Measurements from ENCODE around the gene APOL1. TPM values are rescaled to one million over a fixed set of nuclear protein-coding genes. Genes with fewer than 3 reads are reported as not detected.
"Not testable (repeated sequence)": the region's sequence is repeated elsewhere in the genome, so short reads cannot be mapped to it uniquely, and the experiment has no call there.

Gene APOL1
- total RNA-seq, 2 experiments from 2014 or later, result 63.0 to 64.0 TPM

GRCh38 chr22:36253523-36254490, 874 bp downstream of the APOL1 start:
- Mint-ChIP-seq H3K9me3 (no peaks in the 10 kb centered on the region), H3K36me3 (ENCODE audit: low read depth) (peaks cover 48% of the 10 kb centered on the region), H3K27me3 (no peaks in the 10 kb centered on the region), H3K4me3 (peak overlapping the region; percentile 93), H3K27ac (peak overlapping the region; percentile 89), H3K4me1 (peaks cover 68% of the 10 kb centered on the region)
- POLR2A ChIA-PET, result interaction anchor here (0.7 to 5.1 kb wide), 12 partner anchors 10 to 826 kb away, joined by 3 to 48 read pairs (median 4); partner anchors contain the start of genes APOL2, APOL3, EIF3D and TXN2
- CTCF ChIA-PET, result interaction anchor here (0.6 to 6.9 kb wide), 12 partner anchors 11 to 233 kb away, joined by 3 to 65 read pairs (median 4); partner anchors contain the start of gene APOL2
- DNase-seq, result no peak

DNA sequence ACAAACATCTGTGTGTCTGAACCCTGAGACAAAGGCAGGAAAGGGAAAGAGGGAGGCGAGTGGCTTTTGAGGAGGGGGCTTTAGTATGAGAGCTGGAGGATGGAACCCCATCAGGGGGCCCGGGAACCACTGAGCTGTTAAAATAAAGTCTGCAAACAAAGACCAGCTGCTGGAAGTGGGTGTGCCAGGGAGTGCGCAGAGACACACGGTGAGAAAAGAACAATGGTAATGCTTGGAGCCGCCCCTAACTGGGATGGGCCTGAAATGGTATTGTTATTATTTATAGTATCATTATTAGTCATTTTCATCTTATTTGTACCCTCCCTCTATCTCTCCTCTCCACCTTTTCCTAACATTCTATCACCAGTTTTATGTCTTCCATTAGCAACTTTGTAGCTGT, 2.6 kb downstream of the APOL1 start:
- CTCF ChIA-PET, result interaction anchor here (0.6 kb wide), 1 partner anchor 60 kb away, joined by 3 read pairs; no protein-coding TSS in a partner anchor
- POLR2A ChIA-PET, result interaction anchor here (1.2 to 5.1 kb wide), 2 partner anchors 17 to 58 kb away, joined by 3 to 48 read pairs; partner anchors contain the start of gene APOL2

GRCh38 chr22:36256478-36256877, 3.5 kb downstream of the APOL1 start:
- no peaks in the 10 kb centered on the region for H3K9me3 Mint-ChIP-seq
- H3K4me1 Mint-ChIP-seq, result peaks cover 83% of the 10 kb centered on the region
- ChIA-PET POLR2A (interaction anchor here (5.1 kb wide), 1 partner anchor 18 kb away, joined by 48 read pairs; the partner anchor contains the start of gene APOL2), CTCF (interaction anchor here (0.6 kb wide), 1 partner anchor 59 kb away, joined by 3 read pairs; no protein-coding TSS in a partner anchor)
- no peak for DNase-seq
- peak overlapping the region; percentile 5 for H3K4me3 Mint-ChIP-seq
- H3K27me3 Mint-ChIP-seq, result no peaks in the 10 kb centered on the region
- peak overlapping the region; percentile 66 for H3K27ac Mint-ChIP-seq
- H3K36me3 Mint-ChIP-seq (ENCODE audit: low read depth), result peaks cover 68% of the 10 kb centered on the region

More for the DNA sequence above, 2.6 kb downstream of the APOL1 start:
- H3K9me3 Mint-ChIP-seq, DNase-seq, H3K27me3 Mint-ChIP-seq: not testable (repeated sequence)
- H3K4me1 Mint-ChIP-seq, result peaks cover 80% of the 10 kb centered on the region
- H3K27ac Mint-ChIP-seq, result peak overlapping the region; percentile 64
- peak overlapping the region; percentile 93 for H3K4me3 Mint-ChIP-seq
- peaks cover 59% of the 10 kb centered on the region for H3K36me3 Mint-ChIP-seq (ENCODE audit: low read depth)

GRCh38 chr22:36257308-36257707, 4.4 kb downstream of the APOL1 start:
- Mint-ChIP-seq H3K9me3 (no peaks in the 10 kb centered on the region), H3K36me3 (ENCODE audit: low read depth) (peaks cover 74% of the 10 kb centered on the region), H3K4me1 (peaks cover 79% of the 10 kb centered on the region), H3K27me3 (no peaks in the 10 kb centered on the region), H3K27ac (peak overlapping the region; percentile 66), H3K4me3 (no peak overlapping the region)
- CTCF ChIA-PET, result no interaction called here
- POLR2A ChIA-PET, result interaction anchor here (5.1 kb wide), 1 partner anchor 18 kb away, joined by 48 read pairs; the partner anchor contains the start of gene APOL2
- no peak for DNase-seq

GRCh38 chr22:36257948-36258670, 5.2 kb downstream of the APOL1 start:
- no peak for DNase-seq
- H3K4me1 Mint-ChIP-seq, result peaks cover 73% of the 10 kb centered on the region
- no peaks in the 10 kb centered on the region for H3K9me3 Mint-ChIP-seq
- H3K36me3 Mint-ChIP-seq (ENCODE audit: low read depth), result peaks cover 76% of the 10 kb centered on the region
- ChIA-PET POLR2A (interaction anchor here (1.6 to 3.0 kb wide), 2 partner anchors 20 kb away, joined by 4 to 20 read pairs; partner anchors contain the start of gene APOL2), CTCF (interaction anchor here (1.7 kb wide), 1 partner anchor 19 kb away, joined by 6 read pairs; the partner anchor contains the start of gene APOL2)
- peak overlapping the region; percentile 43 for H3K4me3 Mint-ChIP-seq
- H3K27ac Mint-ChIP-seq, result peak overlapping the region; percentile 88
- no peaks in the 10 kb centered on the region for H3K27me3 Mint-ChIP-seq

GRCh38 chr22:36258701-36259614, 6.0 kb downstream of the APOL1 start:
- Mint-ChIP-seq H3K4me3 (peak overlapping the region; percentile 43), H3K27me3 (no peaks in the 10 kb centered on the region), H3K27ac (peak overlapping the region; percentile 88), H3K4me1 (peaks cover 65% of the 10 kb centered on the region), H3K36me3 (ENCODE audit: low read depth) (peaks cover 76% of the 10 kb centered on the region), H3K9me3 (no peaks in the 10 kb centered on the region)
- DNase-seq, result peak; percentile 65
- ChIA-PET CTCF (interaction anchor here (1.7 kb wide), 1 partner anchor 20 kb away, joined by 6 read pairs; the partner anchor contains the start of gene APOL2), POLR2A (interaction anchor here (1.0 to 3.0 kb wide), 5 partner anchors 9 to 248 kb away, joined by 3 to 20 read pairs (median 4); partner anchors contain the start of genes APOL2, FOXRED2 and TXN2)

GRCh38 chr22:36259615-36260300, 6.8 kb downstream of the APOL1 start:
- CTCF ChIA-PET, result no interaction called here
- Mint-ChIP-seq H3K9me3 (no peaks in the 10 kb centered on the region), H3K4me3 (no peak overlapping the region), H3K27ac (peak overlapping the region; percentile 88), H3K4me1 (peaks cover 57% of the 10 kb centered on the region), H3K36me3 (ENCODE audit: low read depth) (peaks cover 78% of the 10 kb centered on the region), H3K27me3 (no peaks in the 10 kb centered on the region)
- DNase-seq, result no peak
- POLR2A ChIA-PET, result interaction anchor here (1.0 to 3.0 kb wide), 5 partner anchors 8 to 247 kb away, joined by 3 to 20 read pairs (median 4); partner anchors contain the start of genes APOL2, FOXRED2 and TXN2

- H3K27me3 Mint-ChIP-seq, DNase-seq, H3K9me3 Mint-ChIP-seq, H3K27ac Mint-ChIP-seq, H3K4me3 Mint-ChIP-seq, CTCF ChIA-PET: not testable (repeated sequence)
- H3K36me3 Mint-ChIP-seq (ENCODE audit: low read depth), result peaks cover 78% of the 10 kb centered on the region
- H3K4me1 Mint-ChIP-seq, result peaks cover 40% of the 10 kb centered on the region
- POLR2A ChIA-PET, result interaction anchor here (0.9 kb wide), 1 partner anchor 23 kb away, joined by 3 read pairs; no protein-coding TSS in a partner anchor
Measured at GRCh38 chr22:36261675-36262074, 8.7 kb downstream of the APOL1 start.

- CTCF ChIA-PET, H3K9me3 Mint-ChIP-seq, H3K27ac Mint-ChIP-seq, H3K4me3 Mint-ChIP-seq, DNase-seq, H3K27me3 Mint-ChIP-seq, POLR2A ChIA-PET: not testable (repeated sequence)
- peaks cover 33% of the 10 kb centered on the region for H3K4me1 Mint-ChIP-seq
- peaks cover 78% of the 10 kb centered on the region for H3K36me3 Mint-ChIP-seq (ENCODE audit: low read depth)
Measured at GRCh38 chr22:36262307-36262706, 9.4 kb downstream of the APOL1 start.

DNA sequence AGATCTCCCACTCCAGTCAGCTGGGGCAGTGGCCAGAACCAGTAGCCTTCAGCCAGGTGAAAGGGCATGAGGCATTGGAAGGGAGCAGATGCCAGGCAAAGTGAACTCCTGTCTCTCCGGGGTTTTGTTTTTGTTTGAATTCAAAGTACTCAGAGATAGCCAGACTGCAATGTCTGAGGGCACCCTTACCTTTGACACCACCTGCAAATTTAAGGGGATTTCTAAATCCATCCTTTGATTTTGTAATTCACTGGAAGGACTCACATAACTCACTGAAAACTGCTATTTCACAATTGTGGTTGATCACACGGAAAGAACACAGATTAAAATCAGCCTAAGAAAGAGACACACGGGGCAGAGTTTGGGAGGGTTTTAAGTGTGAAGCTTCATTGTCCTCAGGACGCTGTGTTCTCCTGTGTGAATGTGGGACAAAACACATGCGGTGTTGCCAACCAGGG, 10.3 kb downstream of the APOL1 start:
- POLR2A ChIA-PET, result interaction anchor here (1.1 kb wide), 1 partner anchor 10 kb away, joined by 5 read pairs; the partner anchor contains the start of gene APOL1
- DNase-seq, H3K9me3 Mint-ChIP-seq, H3K4me3 Mint-ChIP-seq, H3K27me3 Mint-ChIP-seq, CTCF ChIA-PET, H3K27ac Mint-ChIP-seq: not testable (repeated sequence)
- peaks cover 24% of the 10 kb centered on the region for H3K4me1 Mint-ChIP-seq
- H3K36me3 Mint-ChIP-seq (ENCODE audit: low read depth), result peaks cover 78% of the 10 kb centered on the region

All from activated CD4-positive, alpha-beta memory T cell treated with anti-CD3 and anti-CD28 coated beads, Interleukin-2, amount 10 ng/mL, durations not matched to agents 7 days and 5 days (primary cell).